Measurements from ENCODE around the gene FBXL2. TPM values are rescaled to one million over a fixed set of nuclear protein-coding genes. Genes with fewer than 3 reads are reported as not detected.

The FBXL2 gene
- total and polyA plus RNA-seq, 7 experiments from 2014 or later, result 0.09 to 0.10 TPM; not detected in 5

DNA sequence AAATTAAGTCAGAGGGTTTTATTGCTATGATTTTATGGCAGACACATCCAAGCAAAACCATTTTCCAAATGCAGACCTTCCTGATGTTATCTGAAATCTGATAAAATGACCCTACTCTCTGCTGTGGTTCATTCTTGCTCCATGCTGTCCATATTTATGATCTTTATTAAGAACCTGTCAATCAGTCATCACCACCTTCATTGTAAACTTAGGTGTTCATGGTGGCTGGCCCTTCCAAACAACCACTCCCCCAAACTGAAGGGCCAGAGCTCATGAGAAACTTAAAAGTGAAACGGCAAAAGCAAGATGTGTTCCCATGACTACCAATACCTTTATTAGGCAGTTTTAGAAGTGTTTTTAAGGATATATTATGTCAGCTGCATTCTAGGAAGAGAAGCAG is 109.4 kb downstream of the FBXL2 start:
- peaks cover 10 to 35% (median 24%) of the 10 kb centered on the region in 5 donors for H3K36me3 Mint-ChIP-seq
- peak overlapping the region in 2 of 9 donors; percentile 24 to 53 for H3K27ac Mint-ChIP-seq
- no peaks in the 10 kb centered on the region for H3K4me1 ChIP-seq (ENCODE audit: control insufficient read depth in 2 of 2, insufficient read depth in 2 of 2, low read length in 2 of 2)
- no peak for DNase-seq
- H3K9me3 Mint-ChIP-seq, result no peaks in the 10 kb centered on the region
- no peak overlapping the region for H3K27ac ChIP-seq (ENCODE audit: low read depth, low read length)
- H3K4me3 Mint-ChIP-seq, result no peak overlapping the region
- ChIA-PET CTCF (interaction anchor here (2.2 kb wide), 1 partner anchor 14 kb away, joined by 6 read pairs; no protein-coding TSS in a partner anchor), POLR2A (no interaction called here)
- H3K4me3 ChIP-seq (ENCODE audit: low read length), result no peak overlapping the region
- no peaks in the 10 kb centered on the region for H3K27me3 Mint-ChIP-seq
- H3K36me3 ChIP-seq (ENCODE audit: control insufficient read depth in 2 of 3, insufficient read depth in 3 of 3, low read length in 3 of 3), result peaks cover 2 to 42% (median 6%) of the 10 kb centered on the region in 3 experiments
- ATAC-seq, result no peak
- H3K9me3 ChIP-seq (ENCODE audit: control insufficient read depth in 2 of 3, low read length in 3 of 3), result no peaks in the 10 kb centered on the region
- intact Hi-C loops (cut with micrococcal nuclease), result loop anchor here in 1 of 2 donors (5.0 kb wide), 1 partner anchor 51 kb away; no protein-coding TSS in a partner anchor
- no peaks in the 10 kb centered on the region for H3K27me3 ChIP-seq (ENCODE audit: control insufficient read depth in 2 of 2, insufficient read depth in 2 of 2, low read length in 2 of 2)
- H3K4me1 Mint-ChIP-seq, result peaks cover 0 to 19% (median 5%) of the 10 kb centered on the region in 7 donors

DNA sequence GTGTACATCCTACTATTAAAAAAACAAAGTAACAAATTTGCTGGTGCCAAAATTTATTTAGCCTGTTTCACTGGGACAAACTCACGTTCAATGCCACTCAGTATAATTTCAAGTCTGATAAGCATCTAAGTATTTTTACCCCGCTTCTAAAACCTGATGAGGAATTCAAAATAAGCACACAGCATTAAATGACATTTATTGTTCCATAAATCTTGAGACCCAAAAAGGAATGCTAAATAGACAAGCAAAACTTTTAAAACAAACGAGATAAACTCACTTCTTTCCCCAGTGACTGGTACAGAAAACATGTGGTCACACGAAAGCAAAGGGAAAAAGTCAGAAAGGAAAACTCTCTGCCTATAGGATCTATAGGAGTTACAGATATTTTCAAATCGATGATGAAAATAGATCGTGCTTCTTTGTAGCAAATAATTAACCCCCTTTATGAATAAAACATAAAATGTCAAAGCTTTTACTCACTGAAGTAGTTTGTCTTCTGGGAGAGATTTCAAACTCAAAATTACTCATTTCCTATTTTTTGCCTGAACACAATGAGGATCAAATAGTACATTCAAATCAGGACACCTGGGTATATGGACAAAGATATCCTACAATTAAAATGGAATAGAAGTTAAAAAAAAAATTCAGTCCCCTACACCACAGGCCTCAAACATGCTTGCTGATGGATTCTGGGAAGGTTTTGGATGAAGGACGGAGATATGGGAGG is 111.3 kb downstream of the FBXL2 start:
- no peak overlapping the region for H3K4me3 Mint-ChIP-seq
- ATAC-seq (no peak), DNase-seq (no peak)
- H3K27me3 Mint-ChIP-seq, result no peaks in the 10 kb centered on the region
- H3K36me3 ChIP-seq (ENCODE audit: control insufficient read depth in 2 of 3, insufficient read depth in 3 of 3, low read length in 3 of 3), result peaks cover 10 to 60% (median 15%) of the 10 kb centered on the region in 3 experiments
- ChIA-PET POLR2A (no interaction called here), CTCF (interaction anchor here (0.7 to 0.8 kb wide), 2 partner anchors 15 to 19 kb away, joined by 3 read pairs; no protein-coding TSS in a partner anchor)
- H3K4me3 ChIP-seq (ENCODE audit: low read length), result no peak overlapping the region
- H3K27ac Mint-ChIP-seq, result peak overlapping the region in 2 of 9 donors; percentile 21 to 58
- no peaks in the 10 kb centered on the region for H3K9me3 Mint-ChIP-seq
- H3K36me3 Mint-ChIP-seq, result peaks cover 19 to 50% (median 30%) of the 10 kb centered on the region in 5 donors
- intact Hi-C loops (cut with micrococcal nuclease), result loop anchor here in 1 of 2 donors (5.0 kb wide), 1 partner anchor 49 kb away; no protein-coding TSS in a partner anchor
- no peaks in the 10 kb centered on the region for H3K27me3 ChIP-seq (ENCODE audit: control insufficient read depth in 2 of 2, insufficient read depth in 2 of 2, low read length in 2 of 2)
- no peaks in the 10 kb centered on the region for H3K9me3 ChIP-seq (ENCODE audit: control insufficient read depth in 2 of 3, low read length in 3 of 3)
- H3K27ac ChIP-seq (ENCODE audit: low read depth, low read length), result no peak overlapping the region
- peaks cover 0 to 30% (median 6%) of the 10 kb centered on the region in 7 donors for H3K4me1 Mint-ChIP-seq
- H3K4me1 ChIP-seq (ENCODE audit: control insufficient read depth in 2 of 2, insufficient read depth in 2 of 2, low read length in 2 of 2), result no peaks in the 10 kb centered on the region

DNA sequence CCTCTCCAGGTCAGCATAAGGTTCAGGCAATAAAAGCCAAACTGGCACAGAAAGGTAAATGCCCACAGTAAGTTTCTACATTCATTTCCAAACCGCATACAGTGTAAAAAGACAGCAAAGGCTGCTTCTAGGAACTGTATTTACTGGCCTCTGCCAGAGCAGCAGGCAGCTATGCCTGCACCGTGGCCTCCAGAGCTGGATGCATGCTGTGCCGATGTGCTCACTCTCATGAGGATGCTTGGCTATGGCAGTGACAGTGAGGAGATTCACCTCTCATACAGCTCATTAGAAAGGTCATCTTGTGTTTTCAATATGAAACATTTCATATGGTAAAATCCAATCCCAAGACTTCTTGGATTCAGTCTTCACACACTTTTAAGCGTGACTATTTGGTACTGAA is 112.7 kb downstream of the FBXL2 start:
- H3K4me3 ChIP-seq (ENCODE audit: low read length), result no peak overlapping the region
- no peak overlapping the region for H3K27ac ChIP-seq (ENCODE audit: low read depth, low read length)
- Mint-ChIP-seq H3K9me3 (no peaks in the 10 kb centered on the region), H3K4me1 (peaks cover 0 to 30% (median 6%) of the 10 kb centered on the region in 7 donors), H3K4me3 (no peak overlapping the region), H3K36me3 (peaks cover 19 to 52% (median 30%) of the 10 kb centered on the region in 5 donors), H3K27ac (peak overlapping the region in 1 of 9 donors; percentile 14), H3K27me3 (no peaks in the 10 kb centered on the region)
- POLR2A ChIA-PET, result no interaction called here
- no peaks in the 10 kb centered on the region for H3K4me1 ChIP-seq (ENCODE audit: control insufficient read depth in 2 of 2, insufficient read depth in 2 of 2, low read length in 2 of 2)
- H3K27me3 ChIP-seq (ENCODE audit: control insufficient read depth in 2 of 2, insufficient read depth in 2 of 2, low read length in 2 of 2), result no peaks in the 10 kb centered on the region
- peaks cover 10 to 68% (median 15%) of the 10 kb centered on the region in 3 experiments for H3K36me3 ChIP-seq (ENCODE audit: control insufficient read depth in 2 of 3, insufficient read depth in 3 of 3, low read length in 3 of 3)
- intact Hi-C loops (cut with micrococcal nuclease), result loop anchor here in 1 of 2 donors (5.0 kb wide), 1 partner anchor 47 kb away; no protein-coding TSS in a partner anchor
- ATAC-seq (no peak), DNase-seq (no peak)
- CTCF ChIA-PET, result no interaction called here
- no peaks in the 10 kb centered on the region for H3K9me3 ChIP-seq (ENCODE audit: control insufficient read depth in 2 of 3, low read length in 3 of 3)

DNA sequence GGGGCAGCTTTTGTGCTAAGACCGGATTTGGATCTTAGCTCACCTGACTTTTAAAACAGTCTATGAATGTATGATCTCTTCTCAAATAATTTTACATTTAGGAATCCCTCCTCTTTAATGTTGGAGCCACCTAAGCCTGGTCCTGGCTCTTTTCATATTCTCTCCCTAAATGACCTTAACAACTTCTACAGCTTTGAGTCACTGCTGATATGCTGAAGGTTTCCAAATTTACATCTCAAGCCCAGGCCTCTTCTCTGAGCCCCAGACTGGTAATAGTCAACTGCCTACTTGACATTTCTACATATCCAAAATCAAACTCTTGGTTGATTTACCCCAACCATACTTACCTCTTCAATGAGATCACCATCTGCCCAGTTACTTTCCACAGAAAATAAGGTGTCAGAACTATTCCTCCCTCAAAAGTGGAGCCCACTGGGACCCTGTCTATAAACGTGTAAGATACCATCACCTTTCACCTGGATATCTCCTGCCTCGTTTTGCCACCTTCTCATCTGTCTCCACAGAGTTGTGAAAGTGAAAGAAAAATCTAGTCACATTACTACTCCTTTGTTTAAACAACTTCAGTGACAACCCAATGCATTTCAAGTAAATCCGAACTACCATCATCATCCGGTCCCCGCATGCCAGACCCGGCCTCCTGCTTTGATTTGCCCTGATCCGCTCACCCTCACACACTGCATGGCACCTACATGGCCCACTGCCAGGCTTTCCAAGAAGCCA is 114.2 kb downstream of the FBXL2 start:
- Histone ChIP-seq H3K27me3 (ENCODE audit: control insufficient read depth in 2 of 2, insufficient read depth in 2 of 2, low read length in 2 of 2) (no peaks in the 10 kb centered on the region), H3K9me3 (ENCODE audit: control insufficient read depth in 2 of 3, low read length in 3 of 3) (no peaks in the 10 kb centered on the region), H3K27ac (ENCODE audit: low read depth, low read length) (no peak overlapping the region), H3K4me1 (ENCODE audit: control insufficient read depth in 2 of 2, insufficient read depth in 2 of 2, low read length in 2 of 2) (no peaks in the 10 kb centered on the region), H3K36me3 (ENCODE audit: control insufficient read depth in 2 of 3, insufficient read depth in 3 of 3, low read length in 3 of 3) (peaks cover 15 to 76% (median 20%) of the 10 kb centered on the region in 3 experiments), H3K4me3 (ENCODE audit: low read length) (no peak overlapping the region)
- Mint-ChIP-seq H3K4me3 (no peak overlapping the region), H3K27me3 (no peaks in the 10 kb centered on the region), H3K9me3 (no peaks in the 10 kb centered on the region), H3K4me1 (peaks cover 0 to 18% (median 4%) of the 10 kb centered on the region in 7 donors), H3K36me3 (peaks cover 20 to 64% (median 32%) of the 10 kb centered on the region in 5 donors), H3K27ac (peak overlapping the region in 6 of 9 donors; percentile 5 to 71 (median 32))
- intact Hi-C loops (cut with micrococcal nuclease), result no loop called here
- ATAC-seq, result no peak
- CTCF ChIA-PET, result no interaction called here
- no peak for DNase-seq
- POLR2A ChIA-PET, result no interaction called here

- Histone ChIP-seq H3K27ac (ENCODE audit: low read depth, low read length) (no peak overlapping the region), H3K9me3 (ENCODE audit: control insufficient read depth in 2 of 3, low read length in 3 of 3) (no peaks in the 10 kb centered on the region), H3K36me3 (ENCODE audit: control insufficient read depth in 2 of 3, insufficient read depth in 3 of 3, low read length in 3 of 3) (peaks cover 15 to 76% (median 20%) of the 10 kb centered on the region in 3 experiments), H3K4me1 (ENCODE audit: control insufficient read depth in 2 of 2, insufficient read depth in 2 of 2, low read length in 2 of 2) (no peaks in the 10 kb centered on the region), H3K27me3 (ENCODE audit: control insufficient read depth in 2 of 2, insufficient read depth in 2 of 2, low read length in 2 of 2) (no peaks in the 10 kb centered on the region), H3K4me3 (ENCODE audit: low read length) (no peak overlapping the region)
- CTCF ChIA-PET, result no interaction called here
- intact Hi-C loops (cut with micrococcal nuclease), result no loop called here
- Mint-ChIP-seq H3K9me3 (no peaks in the 10 kb centered on the region), H3K27ac (peak overlapping the region in 5 of 9 donors; percentile 18 to 71 (median 49)), H3K27me3 (no peaks in the 10 kb centered on the region), H3K4me1 (peaks cover 0 to 15% (median 0%) of the 10 kb centered on the region in 7 donors), H3K4me3 (no peak overlapping the region), H3K36me3 (peaks cover 23 to 64% (median 39%) of the 10 kb centered on the region in 5 donors)
- DNase-seq, result no peak
- no peak for ATAC-seq
- POLR2A ChIA-PET, result no interaction called here
These were observed 114.9 kb downstream of the FBXL2 start for GRCh38 chr3:33392144-33392543.

DNA sequence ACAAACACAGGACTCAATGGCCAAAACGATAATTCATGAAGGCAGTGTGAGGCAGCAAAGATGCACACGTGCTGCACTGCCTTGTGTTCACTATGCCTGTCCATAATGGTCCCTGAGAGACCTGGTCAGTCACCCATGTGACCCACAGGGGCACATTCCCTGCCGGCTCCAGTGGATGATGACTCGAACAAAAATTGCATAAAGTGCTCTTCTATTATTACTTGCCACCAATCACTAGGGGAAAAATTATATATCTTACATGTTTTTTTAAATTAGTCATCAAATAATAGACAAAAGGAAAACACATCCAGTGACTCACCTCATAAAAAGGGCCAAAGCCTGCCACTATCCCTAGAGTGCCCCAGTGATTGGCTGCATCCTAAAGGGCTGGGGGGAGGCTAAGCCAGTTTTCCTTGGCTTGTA is 115.5 kb downstream of the FBXL2 start:
- Mint-ChIP-seq H3K27me3 (no peaks in the 10 kb centered on the region), H3K9me3 (no peaks in the 10 kb centered on the region), H3K4me3 (no peak overlapping the region), H3K36me3 (peaks cover 23 to 66% (median 45%) of the 10 kb centered on the region in 5 donors), H3K27ac (peak overlapping the region in 2 of 9 donors; percentile 10 to 14), H3K4me1 (peaks cover 0 to 15% (median 0%) of the 10 kb centered on the region in 7 donors)
- DNase-seq, result no peak
- ChIA-PET POLR2A (no interaction called here), CTCF (no interaction called here)
- ATAC-seq, result no peak
- no peak overlapping the region for H3K27ac ChIP-seq (ENCODE audit: low read depth, low read length)
- no peaks in the 10 kb centered on the region for H3K9me3 ChIP-seq (ENCODE audit: control insufficient read depth in 2 of 3, low read length in 3 of 3)
- intact Hi-C loops (cut with micrococcal nuclease), result no loop called here
- no peak overlapping the region for H3K4me3 ChIP-seq (ENCODE audit: low read length)
- H3K36me3 ChIP-seq (ENCODE audit: control insufficient read depth in 2 of 3, insufficient read depth in 3 of 3, low read length in 3 of 3), result peaks cover 17 to 76% (median 22%) of the 10 kb centered on the region in 3 experiments
- no peaks in the 10 kb centered on the region for H3K4me1 ChIP-seq (ENCODE audit: control insufficient read depth in 2 of 2, insufficient read depth in 2 of 2, low read length in 2 of 2)
- H3K27me3 ChIP-seq (ENCODE audit: control insufficient read depth in 2 of 2, insufficient read depth in 2 of 2, low read length in 2 of 2), result no peaks in the 10 kb centered on the region
